Adipose tissue (tissue), 3 donors: ENCODE results near the gene KMT5C. TPM values are rescaled to one million over a fixed set of nuclear protein-coding genes. Genes with fewer than 3 reads are reported as not detected.

ENCODE experiments used
- H3K27ac ChIP-seq: one replicate; pipeline ENCODE4 v1.5.1; 2013; ENCODE audit warnings: low read depth, low read length
- WGBS, 3 donors: extraction: QIAGEN DNeasy Blood & Tissue Kit; methylation state at CpG; one replicate each; pipeline ENCODE4 v1.1.7; 2013; 5-methylcytosine and 5-hydroxymethylcytosine counted together
- polyA plus RNA-seq, 3 donors: library from polyadenylated mRNA; stranded (reverse); fragments of 200-250 nt; gene quantifications; one replicate each; pipeline ENCODE4 v1.2.3, GENCODE V29; 2013
- donor health status: healthy with polysubstance abuse.
- donor health status: Bipolar disorder and iron deficiency.
- donor health status: healthy.

Gene KMT5C
- polyA plus RNA-seq, 3 donors: 5.2 to 6.6 (median 6.5) TPM

DNA sequence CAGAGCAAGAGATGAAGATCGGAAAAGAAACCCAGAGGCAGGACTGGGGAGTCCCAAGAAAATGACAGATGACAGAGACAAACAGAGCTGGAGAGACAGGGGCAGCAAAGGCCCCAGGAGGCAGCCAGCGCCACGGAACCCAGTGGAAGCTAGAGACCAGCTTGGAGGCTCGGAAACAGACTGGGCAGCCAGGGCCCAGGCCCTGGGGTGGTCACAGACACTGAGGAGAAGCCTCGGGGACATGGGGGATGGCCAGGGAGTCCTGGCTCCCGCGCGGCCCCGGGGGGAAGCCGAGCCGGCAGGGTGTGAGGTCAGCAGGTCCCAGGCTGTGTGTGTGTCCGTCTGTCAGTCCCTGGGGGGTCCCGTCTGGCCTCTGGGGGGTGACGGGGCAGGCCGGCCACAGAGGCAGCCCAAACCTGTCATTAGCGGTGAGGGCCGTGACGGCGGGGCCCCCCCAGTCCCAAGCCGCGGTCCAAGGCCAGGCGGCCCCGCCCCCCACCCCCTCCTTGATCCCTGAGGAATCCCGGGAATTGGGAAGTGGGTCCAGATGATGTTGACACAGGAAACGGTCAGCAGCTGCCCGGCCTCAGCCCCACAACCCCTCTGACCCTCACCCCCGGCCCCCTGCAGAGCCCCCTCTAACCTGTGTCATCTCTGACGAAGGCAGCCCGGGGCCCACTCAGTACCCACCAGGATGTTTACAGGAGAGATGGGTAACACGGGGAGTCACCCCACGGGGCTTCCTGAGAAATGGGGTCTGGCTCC is 34.5 kb downstream of the KMT5C start:
- H3K27ac ChIP-seq: no peak overlapping the region
- 6 to 15% (median 12%) methylated on average over 23 to 31 of the region's 31 CpGs for WGBS, 3 donors

DNA sequence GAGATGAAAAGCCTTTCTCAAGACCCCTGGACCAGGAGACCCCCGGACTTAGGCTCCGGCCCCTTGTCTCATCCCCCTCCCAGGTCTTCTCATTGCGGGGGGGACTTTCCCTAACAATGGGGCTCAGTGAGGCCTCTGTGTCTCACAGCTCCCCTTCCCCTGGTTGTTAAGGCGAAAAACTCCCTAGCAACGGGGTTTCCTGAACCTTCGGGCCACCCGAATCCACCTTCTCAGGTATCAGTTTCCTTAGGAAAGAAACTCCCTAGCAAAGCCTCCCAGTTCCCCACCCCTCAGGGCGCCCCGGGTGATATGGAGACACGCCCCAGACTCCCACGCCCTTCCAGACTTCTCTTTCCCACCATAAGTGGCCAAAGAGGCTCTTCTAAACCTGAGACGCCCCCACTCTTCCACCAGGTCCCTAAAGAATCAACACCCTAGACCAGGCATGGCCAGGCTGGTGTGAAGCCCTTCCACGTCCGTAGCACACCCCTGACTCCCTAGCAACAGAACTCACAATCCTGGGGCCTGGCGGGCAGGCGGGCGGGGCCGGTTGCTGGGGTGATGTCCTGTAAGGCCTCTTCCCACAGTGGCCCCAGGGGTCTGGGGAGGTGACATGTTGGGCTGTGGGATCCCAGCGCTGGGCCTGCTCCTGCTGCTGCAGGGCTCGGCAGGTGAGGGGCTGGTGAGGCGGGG is 36.7 kb downstream of the KMT5C start, which contains the start of gene TMEM190:
TMEM190 (plus strand) TSS at position 586 of the 693 bp plus-strand sequence; CDS start at position 614, 28 bp downstream.
- 26 to 55% (median 52%) methylated on average over 21 of the region's 21 CpGs for WGBS, 3 donors
- H3K27ac ChIP-seq: no peak within 1 kb of the TSS

DNA sequence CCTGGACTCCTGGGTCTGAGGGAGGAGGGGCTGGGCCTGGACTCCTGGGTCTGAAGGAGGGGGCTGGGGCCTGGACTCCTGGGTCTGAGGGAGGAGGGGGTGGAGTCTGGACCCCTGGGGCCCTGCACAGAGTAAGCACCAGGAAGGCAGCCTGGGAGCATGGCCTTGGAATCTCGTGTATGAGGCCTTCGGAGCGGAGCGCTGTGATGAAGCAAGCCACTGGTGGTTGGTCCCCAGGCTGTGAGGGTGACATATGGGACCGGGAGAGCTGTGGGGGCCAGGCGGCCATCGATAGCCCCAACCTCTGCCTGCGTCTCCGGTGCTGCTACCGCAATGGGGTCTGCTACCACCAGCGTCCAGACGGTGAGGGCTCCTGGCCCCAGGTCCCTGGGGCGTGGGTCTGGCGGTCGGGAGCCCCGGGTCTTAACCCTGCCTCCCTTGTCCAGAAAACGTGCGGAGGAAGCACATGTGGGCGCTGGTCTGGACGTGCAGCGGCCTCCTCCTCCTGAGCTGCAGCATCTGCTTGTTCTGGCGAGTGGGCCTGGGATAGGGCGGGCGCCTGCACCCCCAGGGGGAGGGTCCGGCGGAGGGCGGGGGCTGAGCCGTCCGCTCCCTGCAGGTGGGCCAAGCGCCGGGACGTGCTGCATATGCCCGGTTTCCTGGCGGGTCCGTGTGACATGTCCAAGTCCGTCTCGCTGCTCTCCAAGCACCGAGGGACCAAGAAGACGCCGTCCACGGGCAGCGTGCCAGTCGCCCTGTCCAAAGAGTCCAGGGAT is 37.9 kb downstream of the KMT5C start:
- H3K27ac ChIP-seq: no peak overlapping the region

DNA sequence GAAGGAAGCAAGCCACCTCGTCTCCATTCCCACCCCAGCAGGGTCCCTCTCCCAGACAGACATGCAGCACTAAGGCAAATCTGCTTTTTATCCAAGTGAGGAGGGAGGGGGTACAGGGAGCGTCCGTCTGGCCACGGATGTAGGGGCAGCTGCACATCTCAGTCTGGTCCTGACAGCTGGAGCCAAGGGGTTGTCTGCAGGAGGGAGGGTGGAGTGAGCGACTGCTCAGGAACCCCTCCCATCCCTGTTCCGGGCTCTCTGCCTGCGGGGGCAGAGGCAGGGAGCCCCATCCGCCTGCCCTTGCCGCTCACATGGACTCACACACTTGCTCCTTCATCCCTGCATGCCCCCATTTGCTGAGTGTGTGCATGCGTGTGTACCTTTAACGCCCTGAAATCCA is 39.5 kb downstream of the KMT5C start:
- no peak overlapping the region for H3K27ac ChIP-seq
- WGBS, 3 donors: 73 to 89% (median 81%) methylated on average over 8 to 11 of the region's 11 CpGs

More for the DNA sequence above, 37.9 kb downstream of the KMT5C start:
- WGBS, 3 donors: 23 to 29% (median 25%) methylated on average over 39 to 43 of the region's 43 CpGs

DNA sequence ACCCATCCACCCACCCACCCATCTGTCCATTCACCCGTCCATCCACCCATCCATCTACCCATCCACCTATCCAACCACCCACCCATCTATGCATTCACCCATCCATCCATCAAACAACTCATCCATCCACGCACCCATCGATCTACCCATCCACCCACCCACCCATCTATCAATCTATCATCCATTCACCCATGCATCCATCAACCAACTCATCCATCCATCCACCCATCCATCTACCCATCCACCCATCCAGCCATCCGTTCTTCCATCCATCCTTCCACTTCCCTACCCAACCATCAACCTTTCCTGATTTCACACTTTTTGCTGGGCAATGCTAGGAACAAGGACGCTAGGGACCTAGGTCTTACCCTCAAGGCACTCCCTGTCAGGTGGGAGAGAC is 42.3 kb downstream of the KMT5C start:
- WGBS, 3 donors: 97 to 100% (median 98%) methylated on average over 5 of the region's 5 CpGs
- H3K27ac ChIP-seq: no peak overlapping the region

DNA sequence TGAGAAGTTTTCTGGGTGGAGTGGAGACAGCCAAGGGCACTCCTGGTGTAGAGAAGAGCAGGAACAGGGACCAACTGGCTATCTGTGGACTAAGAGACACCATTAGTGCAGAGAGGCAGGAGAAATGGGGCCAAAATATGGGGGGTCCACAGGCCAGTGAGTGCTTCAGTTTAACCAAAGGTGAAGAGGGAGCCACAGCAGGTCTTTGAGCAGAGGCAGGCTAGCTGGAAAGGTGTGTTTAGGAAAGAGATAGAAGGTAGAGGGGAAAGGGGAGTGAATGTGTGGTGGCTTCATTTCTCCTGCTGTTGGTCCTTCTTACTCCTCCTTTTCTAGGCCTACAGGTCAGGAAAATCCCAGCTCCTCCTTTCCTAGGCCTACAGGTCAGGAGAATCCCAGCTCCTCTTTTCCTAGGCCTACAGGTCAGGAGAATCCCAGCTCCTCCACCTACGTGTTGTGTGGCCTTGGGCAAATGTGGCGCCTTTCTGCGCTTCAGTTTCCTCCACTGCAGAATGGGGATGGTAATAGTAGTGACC is 42.9 kb downstream of the KMT5C start:
- 88 to 100% (median 97%) methylated on average over 3 of the region's 3 CpGs for whole genome bisulfite sequencing, 3 donors
- H3K27ac ChIP-seq: no peak overlapping the region

DNA sequence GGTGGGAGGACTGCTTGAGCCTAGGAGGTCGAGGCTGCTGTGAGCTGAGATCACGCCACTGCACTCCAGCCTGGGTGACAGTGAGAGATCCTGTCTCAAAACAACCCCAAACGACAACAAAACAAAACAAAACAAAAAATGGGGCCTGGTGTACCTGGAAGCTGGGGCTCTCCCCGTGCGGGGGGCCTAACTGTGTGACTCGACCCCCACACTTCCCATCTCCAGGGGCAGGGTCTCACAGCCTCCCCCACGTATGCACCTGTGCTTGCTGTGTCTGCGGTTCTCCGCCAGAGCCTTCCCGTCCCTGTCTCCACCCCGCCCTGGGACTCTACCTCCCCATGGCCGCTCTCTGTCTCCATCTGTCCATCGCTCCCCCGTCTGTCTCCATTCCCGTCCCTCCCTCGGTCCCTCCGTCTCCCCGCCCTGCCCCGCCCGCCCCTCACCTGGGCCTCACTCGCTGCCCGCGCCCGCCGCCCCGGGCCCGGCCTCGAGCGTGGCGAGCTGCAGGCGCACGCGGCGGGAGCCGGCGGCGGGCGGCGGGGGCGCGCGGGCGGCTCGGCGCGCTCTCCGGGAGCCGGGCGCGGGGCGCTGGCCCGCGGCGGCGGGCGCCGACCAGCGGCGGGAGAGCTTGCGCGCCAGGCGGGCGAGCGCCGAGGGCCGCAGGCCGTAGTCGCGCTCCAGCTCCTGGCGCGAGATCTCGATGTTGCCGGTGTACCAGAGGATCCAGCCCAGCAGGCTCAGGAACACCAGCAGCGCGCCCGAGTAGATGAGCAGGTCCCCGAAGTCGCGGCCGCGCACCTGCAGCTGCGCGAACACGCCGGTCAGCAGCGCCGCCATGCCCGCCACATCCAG is 43.8 kb downstream of the KMT5C start:
- H3K27ac ChIP-seq: no peak overlapping the region
- WGBS, 3 donors: 4% methylated on average over 74 to 88 of the region's 88 CpGs

DNA sequence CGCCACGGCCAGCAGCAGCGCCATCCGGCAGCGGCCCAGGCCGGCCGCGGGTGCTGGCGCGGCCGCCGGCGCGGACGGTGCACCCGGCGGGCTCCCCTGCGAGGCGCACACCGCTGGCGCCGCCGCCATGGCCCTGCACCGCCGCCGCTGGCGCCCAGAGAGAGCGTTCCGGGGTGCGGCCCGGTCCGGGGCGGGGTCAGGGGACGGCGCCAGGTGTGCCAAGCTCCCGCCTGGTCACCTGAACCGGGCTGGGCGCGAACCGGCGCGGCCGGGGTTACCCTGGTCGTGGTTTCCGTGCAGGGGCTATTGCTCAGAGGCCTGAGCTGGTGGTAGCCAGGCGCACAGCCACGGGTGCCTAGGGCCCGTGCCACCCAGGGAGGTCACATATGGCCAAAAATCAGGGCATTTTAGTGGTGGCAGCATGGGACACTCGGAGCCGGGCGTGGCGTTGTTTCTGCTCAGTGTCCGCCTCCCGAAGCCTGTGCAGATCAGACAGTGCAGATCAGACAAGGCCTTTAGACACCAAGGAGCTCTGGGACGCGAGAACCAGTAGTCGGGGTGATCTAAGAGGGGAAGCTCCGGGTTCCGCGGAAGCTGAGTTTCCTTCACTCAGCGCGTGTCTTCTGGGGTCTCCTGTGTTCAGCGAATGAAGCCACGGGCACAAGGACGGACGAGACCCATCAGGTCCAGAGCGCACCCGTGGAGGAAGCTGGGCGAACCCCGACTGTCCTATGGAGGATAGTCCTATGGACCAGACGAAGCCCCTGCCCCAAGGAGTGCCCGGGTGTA is 44.6 kb downstream of the KMT5C start, which contains the start of gene TMEM238:
TMEM238 (minus strand) TSS at position 162 of the 789 bp plus-strand sequence; CDS start at position 129, 33 bp downstream.
- peak within 1 kb of the TSS; percentile 12 for H3K27ac ChIP-seq
- WGBS, 3 donors: 11 to 17% (median 16%) methylated on average over 71 to 72 of the region's 72 CpGs

DNA sequence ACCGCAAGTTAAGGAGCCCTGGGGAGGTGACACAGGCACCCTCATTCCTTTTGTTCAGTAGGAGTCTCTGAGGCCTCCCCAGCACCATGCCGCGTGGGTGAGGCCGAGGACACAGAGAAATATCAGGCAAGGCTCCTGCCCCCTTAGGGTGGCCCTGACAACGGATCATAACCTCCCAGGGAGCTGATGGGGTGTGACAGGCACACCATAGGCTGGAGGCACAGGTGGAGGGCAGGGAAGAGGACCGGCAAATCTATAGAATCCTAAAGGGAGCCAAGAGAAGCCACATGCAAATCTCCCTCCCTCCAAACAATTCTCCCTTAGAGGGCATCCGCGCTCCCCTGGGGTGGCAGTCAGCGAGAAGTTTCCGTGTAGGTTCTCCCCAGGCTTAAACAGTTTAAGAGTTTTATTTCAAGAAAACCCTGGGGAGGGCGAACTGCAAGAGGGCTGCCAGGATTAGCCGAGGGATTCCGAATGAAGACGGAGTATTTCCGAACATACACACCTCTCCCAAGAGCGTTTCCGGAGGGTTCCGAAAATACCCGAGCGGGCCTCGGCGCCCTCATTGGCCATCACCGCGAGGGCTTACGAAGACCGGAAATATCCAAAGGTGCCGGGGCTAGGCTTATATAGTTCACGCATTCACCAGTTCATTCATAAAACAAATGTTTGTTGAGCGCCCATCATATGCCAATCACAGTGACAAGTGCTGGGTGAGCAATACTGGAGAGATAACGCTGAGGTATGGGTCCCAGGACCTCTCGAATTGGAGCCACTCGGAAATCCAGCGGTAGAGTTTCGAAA is 45.4 kb downstream of the KMT5C start:
- WGBS, 3 donors: 2 to 7% (median 6%) methylated on average over 34 of the region's 34 CpGs
- H3K27ac ChIP-seq: peak overlapping the region; percentile 12

DNA sequence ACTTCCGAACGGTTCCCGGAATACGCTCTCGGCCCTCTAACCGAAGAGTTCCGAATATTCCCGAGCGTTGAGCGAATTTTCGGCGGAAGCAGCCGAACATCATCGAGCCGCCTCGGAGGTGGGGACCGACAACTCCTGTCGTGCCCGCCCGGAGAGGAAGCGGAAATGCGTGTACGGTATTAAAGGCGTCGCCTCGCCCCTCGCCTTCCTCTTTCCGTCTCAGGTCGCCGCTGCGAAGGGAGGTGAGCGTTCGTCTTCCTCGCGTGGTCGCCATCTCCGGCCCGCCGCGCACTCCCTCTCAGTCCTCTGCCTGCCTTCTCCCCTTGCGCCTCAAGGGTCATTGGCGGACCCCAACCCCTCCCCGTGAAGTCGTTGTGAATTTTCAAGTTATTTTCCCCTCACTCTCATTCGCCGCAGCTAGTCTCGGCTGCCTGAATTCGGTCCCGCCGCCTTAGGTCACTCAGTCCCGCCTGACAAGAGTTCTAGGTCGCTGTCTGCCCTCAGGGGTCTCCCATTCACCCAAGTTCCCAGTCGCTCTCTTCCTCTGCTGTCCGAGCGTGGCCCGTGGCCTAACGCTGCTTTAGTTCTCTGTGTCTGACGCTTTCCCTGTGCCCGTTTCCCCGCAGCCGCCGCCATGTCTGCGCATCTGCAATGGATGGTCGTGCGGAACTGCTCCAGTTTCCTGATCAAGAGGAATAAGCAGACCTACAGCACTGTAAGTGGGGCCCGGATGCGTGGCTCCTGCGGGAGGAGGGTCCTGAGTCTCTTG is 46.2 kb downstream of the KMT5C start, which contains the start of gene RPL28:
RPL28 (plus strand) TSS at position 209 of the 769 bp plus-strand sequence; CDS start at position 635, 426 bp downstream.
- peak within 1 kb of the TSS; percentile 12 for H3K27ac ChIP-seq
- 0 to 1% (median 1%) methylated on average over 65 to 68 of the region's 68 CpGs for WGBS, 3 donors

DNA sequence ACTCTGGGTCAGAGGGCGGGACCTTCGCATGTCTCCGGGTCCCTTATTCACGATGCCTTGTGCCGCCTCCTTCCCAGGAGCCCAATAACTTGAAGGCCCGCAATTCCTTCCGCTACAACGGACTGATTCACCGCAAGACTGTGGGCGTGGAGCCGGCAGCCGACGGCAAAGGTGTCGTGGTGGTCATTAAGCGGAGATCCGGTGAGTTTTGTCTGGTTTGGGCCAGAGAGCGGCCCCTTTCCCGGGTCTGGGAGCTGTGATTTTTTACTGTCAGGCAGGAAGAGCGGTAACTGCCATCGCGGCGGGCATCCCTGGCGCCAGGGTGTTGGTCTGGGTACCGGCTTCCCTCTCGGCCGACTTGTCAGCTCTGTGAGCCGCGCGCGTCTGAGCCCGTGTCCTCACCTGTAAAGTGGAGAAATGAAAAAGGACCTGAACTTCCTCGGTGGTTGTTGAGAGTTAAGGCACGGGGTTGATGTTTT is 46.9 kb downstream of the KMT5C start:
- 2 to 3% (median 2%) methylated on average over 33 of the region's 33 CpGs for WGBS, 3 donors
- H3K27ac ChIP-seq: no peak overlapping the region

DNA sequence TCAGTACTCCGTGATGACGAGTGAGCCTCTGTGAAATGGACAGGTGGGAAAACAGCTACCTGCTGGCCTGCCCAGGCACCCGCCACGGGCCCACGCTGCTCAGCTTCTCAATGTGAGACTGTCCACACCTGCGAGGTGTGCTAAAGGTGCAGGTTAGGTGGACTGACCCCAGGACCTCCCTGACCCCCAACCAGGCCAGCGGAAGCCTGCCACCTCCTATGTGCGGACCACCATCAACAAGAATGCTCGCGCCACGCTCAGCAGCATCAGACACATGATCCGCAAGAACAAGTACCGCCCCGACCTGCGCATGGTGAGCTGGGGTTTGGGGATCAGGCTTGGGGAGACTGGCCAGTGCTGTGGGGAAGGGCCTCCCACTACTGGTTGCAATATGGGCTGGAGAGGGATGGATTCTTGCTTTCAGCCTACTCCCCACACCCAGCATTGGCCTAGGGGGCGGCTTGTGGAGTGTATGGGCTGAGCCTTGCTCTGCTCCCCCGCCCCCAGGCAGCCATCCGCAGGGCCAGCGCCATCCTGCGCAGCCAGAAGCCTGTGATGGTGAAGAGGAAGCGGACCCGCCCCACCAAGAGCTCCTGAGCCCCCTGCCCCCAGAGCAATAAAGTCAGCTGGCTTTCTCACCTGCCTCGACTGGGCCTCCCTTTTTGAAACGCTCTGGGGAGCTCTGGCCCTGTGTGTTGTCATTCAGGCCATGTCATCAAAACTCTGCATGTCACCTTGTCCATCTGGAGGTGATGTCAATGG is 48.2 kb downstream of the KMT5C start:
- WGBS, 3 donors: 78 to 88% (median 88%) methylated on average over 24 of the region's 24 CpGs
- H3K27ac ChIP-seq: no peak overlapping the region

DNA sequence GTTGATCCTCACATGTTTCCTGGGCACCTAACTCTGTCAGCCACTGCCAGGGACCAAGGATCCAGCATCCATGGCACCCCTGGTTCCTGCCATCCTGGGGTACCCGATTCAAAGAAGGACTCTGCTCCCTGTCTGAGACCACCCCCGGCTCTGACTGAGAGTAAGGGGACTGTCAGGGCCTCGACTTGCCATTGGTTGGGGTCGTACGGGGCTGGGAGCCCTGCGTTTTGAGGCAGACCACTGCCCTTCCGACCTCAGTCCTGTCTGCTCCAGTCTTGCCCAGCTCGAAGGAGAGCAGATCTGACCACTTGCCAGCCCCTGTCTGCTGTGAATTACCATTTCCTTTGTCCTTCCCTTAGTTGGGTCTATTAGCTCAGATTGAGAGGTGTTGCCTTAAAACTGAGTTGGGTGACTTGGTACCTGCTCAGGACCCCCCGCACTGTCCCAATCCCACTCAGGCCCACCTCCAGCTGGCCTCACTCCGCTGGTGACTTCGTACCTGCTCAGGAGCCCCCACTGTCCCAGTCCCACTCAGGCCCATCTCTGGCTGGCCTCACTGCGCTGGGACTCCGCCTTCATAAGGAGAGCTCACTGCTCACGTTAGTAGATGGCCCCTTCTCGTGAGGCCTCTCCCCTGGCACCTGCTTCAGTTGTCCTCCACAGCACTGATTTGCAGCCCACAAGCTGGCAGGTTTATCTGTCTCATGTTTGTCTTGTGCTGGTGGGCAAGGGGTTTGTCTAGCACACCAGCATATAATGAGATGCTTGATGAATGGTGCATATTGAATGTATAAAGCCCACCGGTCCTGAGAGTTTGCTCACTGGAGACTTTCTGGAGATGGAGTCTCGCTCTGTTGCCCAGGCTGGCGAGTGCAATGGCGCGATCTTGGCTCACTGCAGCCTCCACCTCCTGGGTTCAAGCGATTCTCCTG is 50.0 kb downstream of the KMT5C start:
- 81 to 88% (median 83%) methylated on average over 20 to 21 of the region's 21 CpGs for WGBS, 3 donors
- H3K27ac ChIP-seq: no peak overlapping the region

DNA sequence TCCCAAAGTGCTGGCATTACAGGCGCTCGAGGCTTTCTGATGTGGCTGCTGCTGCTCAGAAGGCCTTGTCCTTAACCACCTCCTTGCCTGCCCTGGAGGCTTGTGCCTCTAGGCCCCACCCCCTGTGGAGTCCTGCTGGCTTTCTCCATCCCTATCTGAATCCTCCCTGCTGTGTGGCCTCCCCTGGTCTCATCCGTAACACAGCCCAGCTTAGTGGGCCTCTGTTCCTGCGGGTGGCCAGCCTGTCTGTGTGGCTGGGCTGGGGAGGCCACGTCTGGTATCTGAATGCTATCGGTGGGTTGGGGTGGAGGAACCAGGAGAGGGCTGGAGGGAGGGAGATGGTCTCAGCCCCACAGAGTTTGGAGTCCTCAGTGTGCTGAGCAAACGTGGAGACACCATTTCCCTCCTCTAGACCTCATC is 50.8 kb downstream of the KMT5C start:
- H3K27ac ChIP-seq: no peak overlapping the region
- WGBS, 3 donors: 73 to 80% (median 78%) methylated on average over 7 of the region's 7 CpGs
